Measurements from ENCODE around the gene GBP5.
A peak's percentile ranks its signal among the peaks of the same experiment; 100 is the strongest.

The GBP5 gene

GRCh38 chr1:89279011-89279466 is 6.4 kb upstream of the GBP5 start:
- H3K9ac ChIP-seq (ENCODE audit: low read length) = no peak overlapping the region
- no peak overlapping the region for H3K4me2 ChIP-seq (ENCODE audit: low read length)
- H3K23ac ChIP-seq (ENCODE audit: low read length) = no peak overlapping the region
- H4K8ac ChIP-seq (ENCODE audit: low read depth, low read length) = no peak overlapping the region
- no CpG with 5 or more reads among the region's 6 CpGs for WGBS (ENCODE audit: extremely low coverage, insufficient coverage, low lambda C conversion rate)
- H4K5ac ChIP-seq (ENCODE audit: low read length) = no peak overlapping the region
- H2AK5ac ChIP-seq (ENCODE audit: low read length) = no peak overlapping the region
- H3K79me1 ChIP-seq (ENCODE audit: low read length) = no peaks in the 10 kb centered on the region
- no peaks in the 10 kb centered on the region for H3K36me3 ChIP-seq (ENCODE audit: control insufficient read depth, insufficient read depth, low read length)
- H3K56ac ChIP-seq (ENCODE audit: low read length) = no peak overlapping the region
- no peak overlapping the region for H3K18ac ChIP-seq (ENCODE audit: low read length)
- H2BK120ac ChIP-seq (ENCODE audit: low read depth, low read length) = no peak overlapping the region
- no peaks in the 10 kb centered on the region for H3K79me2 ChIP-seq (ENCODE audit: control insufficient read depth, insufficient read depth, low read length)
- H2BK5ac ChIP-seq (ENCODE audit: low read length) = no peak overlapping the region
- no peak overlapping the region for H3K27ac ChIP-seq (ENCODE audit: low read depth, low read length)
- no peak overlapping the region for H3K4me3 ChIP-seq (ENCODE audit: low read length)
- H3K4me1 ChIP-seq (ENCODE audit: control insufficient read depth, low read depth, low read length) = no peaks in the 10 kb centered on the region
- no peak overlapping the region for H3K4ac ChIP-seq (ENCODE audit: low read depth, low read length)
- H2BK15ac ChIP-seq (replicated peaks; ENCODE audit: low read depth) = no peak overlapping the region
- DNase-seq = no peak
- no peaks in the 10 kb centered on the region for H3K27me3 ChIP-seq (ENCODE audit: insufficient read depth, low read length, poor library complexity)

DNA sequence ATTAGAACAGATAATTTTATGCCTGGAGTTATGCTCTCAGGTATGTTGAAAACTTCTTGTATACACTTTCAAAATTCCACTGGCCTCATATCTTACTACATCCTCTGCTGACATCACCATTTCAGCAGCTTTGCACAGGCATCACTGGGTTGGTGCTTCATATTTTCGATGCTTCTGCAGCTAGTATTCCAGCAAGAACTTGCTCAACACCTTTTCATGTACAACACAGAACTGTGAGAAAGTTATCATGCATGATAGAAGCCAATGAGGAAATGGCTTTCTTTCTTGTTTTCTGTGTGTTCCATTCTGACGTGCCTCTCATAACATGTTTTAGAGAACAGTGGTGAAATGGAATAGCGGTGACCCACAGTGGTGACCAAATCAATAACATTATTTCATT is 5.1 kb upstream of the GBP5 start:
- Histone ChIP-seq H3K36me3 (ENCODE audit: control insufficient read depth, insufficient read depth, low read length) (no peaks in the 10 kb centered on the region), H3K9ac (ENCODE audit: low read length) (no peak overlapping the region), H2BK5ac (ENCODE audit: low read length) (no peak overlapping the region), H3K18ac (ENCODE audit: low read length) (no peak overlapping the region), H3K27me3 (ENCODE audit: insufficient read depth, low read length, poor library complexity) (no peaks in the 10 kb centered on the region), H3K27ac (ENCODE audit: low read depth, low read length) (no peak overlapping the region), H2BK120ac (ENCODE audit: low read depth, low read length) (no peak overlapping the region), H4K8ac (ENCODE audit: low read depth, low read length) (no peak overlapping the region), H3K4me3 (ENCODE audit: low read length) (no peak overlapping the region), H2AK5ac (ENCODE audit: low read length) (no peak overlapping the region), H4K5ac (ENCODE audit: low read length) (no peak overlapping the region), H3K4ac (ENCODE audit: low read depth, low read length) (no peak overlapping the region), H3K79me2 (ENCODE audit: control insufficient read depth, insufficient read depth, low read length) (no peaks in the 10 kb centered on the region), H3K23ac (ENCODE audit: low read length) (no peak overlapping the region), H3K4me1 (ENCODE audit: control insufficient read depth, low read depth, low read length) (no peaks in the 10 kb centered on the region), H2BK15ac (replicated peaks; ENCODE audit: low read depth) (no peak overlapping the region), H3K79me1 (ENCODE audit: low read length) (no peaks in the 10 kb centered on the region), H3K4me2 (ENCODE audit: low read length) (no peak overlapping the region), H3K56ac (ENCODE audit: low read length) (no peak overlapping the region)
- DNase-seq = no peak
- no CpG with 5 or more reads among the region's 3 CpGs for WGBS (ENCODE audit: extremely low coverage, insufficient coverage, low lambda C conversion rate)

DNA sequence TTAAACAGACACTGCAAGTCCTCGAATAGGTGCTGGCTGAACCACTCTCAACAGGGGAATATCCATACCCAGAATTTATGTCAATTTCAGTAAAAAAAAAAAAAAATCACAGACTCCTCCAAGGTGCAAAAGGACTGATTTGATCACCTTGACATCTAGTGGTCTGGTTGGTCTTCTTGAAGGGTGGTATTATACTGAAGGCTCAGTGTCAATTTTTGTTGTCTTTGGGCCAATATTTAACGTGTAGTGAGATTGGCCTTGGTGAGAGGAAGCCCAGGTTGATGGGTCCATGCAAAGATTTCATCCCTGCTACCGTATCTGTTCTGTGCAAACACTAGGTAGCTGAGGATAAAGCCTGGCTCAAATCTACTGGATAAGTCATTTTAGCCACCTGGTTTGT is 4.0 kb upstream of the GBP5 start:
- H3K27ac ChIP-seq (ENCODE audit: low read depth, low read length) = no peak overlapping the region
- H3K18ac ChIP-seq (ENCODE audit: low read length) = no peak overlapping the region
- no peak overlapping the region for H3K4me2 ChIP-seq (ENCODE audit: low read length)
- no peaks in the 10 kb centered on the region for H3K79me1 ChIP-seq (ENCODE audit: low read length)
- H2BK15ac ChIP-seq (replicated peaks; ENCODE audit: low read depth) = no peak overlapping the region
- no peak overlapping the region for H2BK120ac ChIP-seq (ENCODE audit: low read depth, low read length)
- WGBS (ENCODE audit: extremely low coverage, insufficient coverage, low lambda C conversion rate) = no CpG with 5 or more reads among the region's 3 CpGs
- no peak overlapping the region for H3K4me3 ChIP-seq (ENCODE audit: low read length)
- no peaks in the 10 kb centered on the region for H3K4me1 ChIP-seq (ENCODE audit: control insufficient read depth, low read depth, low read length)
- H2AK5ac ChIP-seq (ENCODE audit: low read length) = no peak overlapping the region
- no peak overlapping the region for H4K8ac ChIP-seq (ENCODE audit: low read depth, low read length)
- DNase-seq = peak; percentile 15
- no peak overlapping the region for H3K9ac ChIP-seq (ENCODE audit: low read length)
- H3K27me3 ChIP-seq (ENCODE audit: insufficient read depth, low read length, poor library complexity) = no peaks in the 10 kb centered on the region
- H3K23ac ChIP-seq (ENCODE audit: low read length) = no peak overlapping the region
- H3K4ac ChIP-seq (ENCODE audit: low read depth, low read length) = no peak overlapping the region
- no peak overlapping the region for H3K56ac ChIP-seq (ENCODE audit: low read length)
- H4K5ac ChIP-seq (ENCODE audit: low read length) = no peak overlapping the region
- no peaks in the 10 kb centered on the region for H3K79me2 ChIP-seq (ENCODE audit: control insufficient read depth, insufficient read depth, low read length)
- no peak overlapping the region for H2BK5ac ChIP-seq (ENCODE audit: low read length)
- H3K36me3 ChIP-seq (ENCODE audit: control insufficient read depth, insufficient read depth, low read length) = no peaks in the 10 kb centered on the region

GRCh38 chr1:89274411-89274857 is 1.8 kb upstream of the GBP5 start:
- Histone ChIP-seq H3K4ac (ENCODE audit: low read depth, low read length) (no peak overlapping the region), H3K23ac (ENCODE audit: low read length) (no peak overlapping the region), H2AK5ac (ENCODE audit: low read length) (no peak overlapping the region), H4K5ac (ENCODE audit: low read length) (no peak overlapping the region), H3K18ac (ENCODE audit: low read length) (no peak overlapping the region), H3K79me1 (ENCODE audit: low read length) (no peaks in the 10 kb centered on the region), H3K27ac (ENCODE audit: low read depth, low read length) (no peak overlapping the region), H3K27me3 (ENCODE audit: insufficient read depth, low read length, poor library complexity) (no peaks in the 10 kb centered on the region), H2BK5ac (ENCODE audit: low read length) (no peak overlapping the region), H4K8ac (ENCODE audit: low read depth, low read length) (no peak overlapping the region), H3K4me1 (ENCODE audit: control insufficient read depth, low read depth, low read length) (no peaks in the 10 kb centered on the region), H3K9ac (ENCODE audit: low read length) (no peak overlapping the region), H3K4me3 (ENCODE audit: low read length) (no peak overlapping the region), H3K4me2 (ENCODE audit: low read length) (no peak overlapping the region), H2BK15ac (replicated peaks; ENCODE audit: low read depth) (no peak overlapping the region), H3K56ac (ENCODE audit: low read length) (no peak overlapping the region), H3K36me3 (ENCODE audit: control insufficient read depth, insufficient read depth, low read length) (no peaks in the 10 kb centered on the region), H2BK120ac (ENCODE audit: low read depth, low read length) (no peak overlapping the region), H3K79me2 (ENCODE audit: control insufficient read depth, insufficient read depth, low read length) (no peaks in the 10 kb centered on the region)
- DNase-seq = no peak
- no CpG with 5 or more reads among the region's 2 CpGs for WGBS (ENCODE audit: extremely low coverage, insufficient coverage, low lambda C conversion rate)

GRCh38 chr1:89273324-89273778 is 691 bp upstream of the GBP5 start:
- H3K4me3 ChIP-seq (ENCODE audit: low read length) = no peak overlapping the region
- H2BK15ac ChIP-seq (replicated peaks; ENCODE audit: low read depth) = no peak overlapping the region
- H3K9ac ChIP-seq (ENCODE audit: low read length) = no peak overlapping the region
- H3K27ac ChIP-seq (ENCODE audit: low read depth, low read length) = no peak overlapping the region
- H3K79me1 ChIP-seq (ENCODE audit: low read length) = no peaks in the 10 kb centered on the region
- no peak overlapping the region for H3K4me2 ChIP-seq (ENCODE audit: low read length)
- no CpG with 5 or more reads among the region's 13 CpGs for WGBS (ENCODE audit: extremely low coverage, insufficient coverage, low lambda C conversion rate)
- no peak overlapping the region for H3K23ac ChIP-seq (ENCODE audit: low read length)
- H2AK5ac ChIP-seq (ENCODE audit: low read length) = no peak overlapping the region
- no peaks in the 10 kb centered on the region for H3K36me3 ChIP-seq (ENCODE audit: control insufficient read depth, insufficient read depth, low read length)
- H4K8ac ChIP-seq (ENCODE audit: low read depth, low read length) = no peak overlapping the region
- no peak for DNase-seq
- H2BK5ac ChIP-seq (ENCODE audit: low read length) = no peak overlapping the region
- no peak overlapping the region for H3K4ac ChIP-seq (ENCODE audit: low read depth, low read length)
- no peak overlapping the region for H2BK120ac ChIP-seq (ENCODE audit: low read depth, low read length)
- no peaks in the 10 kb centered on the region for H3K27me3 ChIP-seq (ENCODE audit: insufficient read depth, low read length, poor library complexity)
- H3K79me2 ChIP-seq (ENCODE audit: control insufficient read depth, insufficient read depth, low read length) = no peaks in the 10 kb centered on the region
- no peak overlapping the region for H4K5ac ChIP-seq (ENCODE audit: low read length)
- no peak overlapping the region for H3K56ac ChIP-seq (ENCODE audit: low read length)
- no peak overlapping the region for H3K18ac ChIP-seq (ENCODE audit: low read length)
- no peaks in the 10 kb centered on the region for H3K4me1 ChIP-seq (ENCODE audit: control insufficient read depth, low read depth, low read length)

DNA sequence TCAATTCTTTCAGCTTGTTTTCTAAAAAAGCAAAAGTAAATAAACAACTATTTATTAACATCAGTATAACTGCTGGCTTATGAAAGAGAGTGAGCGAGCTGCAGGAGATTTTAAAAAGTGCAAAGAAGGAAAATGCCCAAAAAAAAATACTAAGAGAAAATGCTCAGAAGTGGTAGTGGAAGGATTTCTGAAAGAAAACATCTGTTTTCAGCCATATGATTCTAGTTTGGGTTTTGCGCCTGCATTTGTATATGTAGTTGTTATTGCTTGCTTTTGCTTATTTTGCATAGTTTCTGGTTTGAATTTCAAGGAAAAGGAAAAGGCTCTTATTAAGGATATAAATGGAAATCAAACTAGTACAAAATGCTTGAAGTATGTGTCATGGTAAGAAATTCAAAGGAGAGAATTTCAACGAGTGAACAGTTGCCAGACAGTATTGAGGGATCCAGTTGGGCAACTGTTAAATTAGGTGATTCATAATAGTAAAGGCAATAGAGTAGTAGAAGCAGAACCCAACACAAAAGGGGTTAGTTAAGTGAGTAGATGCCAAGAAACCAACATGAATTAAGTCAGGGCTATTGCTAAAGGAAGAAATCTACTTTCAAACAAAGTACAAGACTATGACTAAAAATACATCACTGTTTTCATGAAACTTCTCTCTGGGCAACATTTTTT is 1.2 kb downstream of the GBP5 start:
- H2BK120ac ChIP-seq (ENCODE audit: low read depth, low read length) = no peak overlapping the region
- H2BK5ac ChIP-seq (ENCODE audit: low read length) = no peak overlapping the region
- no peak overlapping the region for H3K27ac ChIP-seq (ENCODE audit: low read depth, low read length)
- H2AK5ac ChIP-seq (ENCODE audit: low read length) = no peak overlapping the region
- H4K8ac ChIP-seq (ENCODE audit: low read depth, low read length) = no peak overlapping the region
- no peaks in the 10 kb centered on the region for H3K79me1 ChIP-seq (ENCODE audit: low read length)
- no peak overlapping the region for H3K9ac ChIP-seq (ENCODE audit: low read length)
- H3K23ac ChIP-seq (ENCODE audit: low read length) = no peak overlapping the region
- H2BK15ac ChIP-seq (replicated peaks; ENCODE audit: low read depth) = no peak overlapping the region
- no peaks in the 10 kb centered on the region for H3K36me3 ChIP-seq (ENCODE audit: control insufficient read depth, insufficient read depth, low read length)
- no peak overlapping the region for H4K5ac ChIP-seq (ENCODE audit: low read length)
- H3K27me3 ChIP-seq (ENCODE audit: insufficient read depth, low read length, poor library complexity) = no peaks in the 10 kb centered on the region
- no CpG with 5 or more reads among the region's 3 CpGs for WGBS (ENCODE audit: extremely low coverage, insufficient coverage, low lambda C conversion rate)
- no peaks in the 10 kb centered on the region for H3K79me2 ChIP-seq (ENCODE audit: control insufficient read depth, insufficient read depth, low read length)
- H3K4me3 ChIP-seq (ENCODE audit: low read length) = no peak overlapping the region
- H3K56ac ChIP-seq (ENCODE audit: low read length) = no peak overlapping the region
- no peak overlapping the region for H3K18ac ChIP-seq (ENCODE audit: low read length)
- H3K4me1 ChIP-seq (ENCODE audit: control insufficient read depth, low read depth, low read length) = no peaks in the 10 kb centered on the region
- no peak for DNase-seq
- H3K4me2 ChIP-seq (ENCODE audit: low read length) = no peak overlapping the region
- H3K4ac ChIP-seq (ENCODE audit: low read depth, low read length) = no peak overlapping the region

All from mesendoderm (in vitro differentiated cells).